Endodermal cell (in vitro differentiated cells): ENCODE data around the gene CPAMD8. TPM values are rescaled to one million over a fixed set of nuclear protein-coding genes. Genes with fewer than 3 reads are reported as not detected.

ENCODE experiments used
- DNase-seq: peaks from one replicate; pipeline ENCODE4 v3.0.0-alpha.2; 2017
- H3K27ac ChIP-seq: 2 replicates; pipeline ENCODE4 v1.5.1; 2013; ENCODE audit warnings: mild to moderate bottlenecking, low read depth, low read length, moderate library complexity
- H3K27me3 ChIP-seq: 2 replicates; pipeline ENCODE4 v1.6.1; 2013; ENCODE audit warnings: mild to moderate bottlenecking, low read length, moderate library complexity; ENCODE audit not compliant: insufficient read depth, control insufficient read depth, poor library complexity, severe bottlenecking
- H3K36me3 ChIP-seq: 2 replicates; pipeline ENCODE4 v1.7.0; 2013; ENCODE audit warnings: mild to moderate bottlenecking, low read length, moderate library complexity; ENCODE audit not compliant: control insufficient read depth, insufficient read depth
- H3K4me1 ChIP-seq: one replicate; pipeline ENCODE4 v1.7.0; 2013; ENCODE audit warnings: low read length; ENCODE audit not compliant: control insufficient read depth, insufficient read depth
- H3K4me3 ChIP-seq: 2 replicates; pipeline ENCODE4 v1.5.1; 2013; ENCODE audit warnings: mild to moderate bottlenecking, low read length, moderate library complexity
- H3K9ac ChIP-seq: 2 replicates; pipeline ENCODE4 v1.6.1; 2013; ENCODE audit warnings: mild to moderate bottlenecking, low read length, moderate library complexity; ENCODE audit not compliant: poor library complexity, severe bottlenecking; ENCODE audit errors: extremely low read depth
- H3K9me3 ChIP-seq: 2 replicates; pipeline ENCODE4 v1.6.1; 2013; ENCODE audit warnings: mild to moderate bottlenecking, low read length, moderate library complexity; ENCODE audit not compliant: control insufficient read depth
- H3K27ac Mint-ChIP-seq: 2 replicates; pipeline ENCODE4 v1.8.0; 2020; ENCODE audit warnings: mixed read lengths
- H3K27me3 Mint-ChIP-seq: 2 replicates; pipeline ENCODE4 v1.8.0; 2021; ENCODE audit warnings: mild to moderate bottlenecking, mixed read lengths; ENCODE audit not compliant: insufficient read depth
- H3K36me3 Mint-ChIP-seq: 2 replicates; pipeline ENCODE4 v1.8.0; 2020; ENCODE audit warnings: low read depth, mixed read lengths
- H3K4me1 Mint-ChIP-seq: 2 replicates; pipeline ENCODE4 v1.8.0; 2020; ENCODE audit warnings: mixed read lengths
- H3K4me3 Mint-ChIP-seq: 2 replicates; pipeline ENCODE4 v1.8.0; 2020; ENCODE audit warnings: mild to moderate bottlenecking, moderate library complexity, mixed read lengths
- H3K9me3 Mint-ChIP-seq: 2 replicates; pipeline ENCODE4 v1.8.0; 2020; ENCODE audit warnings: mild to moderate bottlenecking, mixed read lengths
- WGBS, 2 experiments: methylation state at CpG; one replicate each; pipeline versions ENCODE4 v1.1.5 to v1.1.7; 2013; ENCODE audit warnings: missing lambda C conversion rate in 2 of 2, mixed read lengths in 1 of 2; ENCODE audit not compliant: insufficient coverage in 1 of 2, insufficient read length in 1 of 2; 5-methylcytosine and 5-hydroxymethylcytosine counted together
- total RNA-seq, 2 donors: library from RNA; stranded (reverse); fragmentation: NEBNext Ultra II Directional in 1 of 2; extraction: Animal tissue kit (Norgen Biotek cat#: 25700) in 1 of 2; gene quantifications; 2 replicates in 1 of 2; 3 replicates in 1 of 2; pipeline ENCODE4 v1.2.1, GENCODE V29; 2021
- TF ChIP-seq, protein P1 (sequence below): fragments of 200-600 bp; sonication (generic); conservative IDR thresholded peaks from 2 replicates; pipeline ENCODE4 v1.5.0; 2021; ENCODE audit warnings: antibody characterized with exemption, mild to moderate bottlenecking

CPAMD8 gene
- total RNA-seq, 2 donors from 2014 or later = 19.7 to 22.9 TPM

DNA sequence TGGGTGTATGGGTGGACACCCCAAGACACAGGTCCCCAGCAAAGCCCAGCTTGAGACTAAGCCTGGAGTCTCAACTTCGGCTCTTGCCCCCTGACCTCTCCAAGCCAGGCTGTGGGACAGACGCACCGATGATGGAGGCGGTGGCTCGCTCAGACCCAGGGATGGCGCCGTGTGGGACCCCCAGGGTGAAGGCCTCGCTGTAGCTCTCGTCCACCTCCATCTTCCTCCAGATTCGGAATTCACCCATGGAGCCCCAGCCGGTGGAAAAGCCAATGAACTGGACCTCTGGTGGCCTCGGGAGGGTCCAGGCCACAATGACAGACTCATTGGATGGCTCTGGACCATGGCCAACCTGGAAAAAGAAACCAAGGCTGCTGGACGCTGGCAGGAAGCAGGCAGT, 98.7 kb downstream of the CPAMD8 start:
- WGBS, 2 experiments = 93 to 98% methylated on average over 12 to 13 of the region's 13 CpGs
- TF ChIP-seq, protein P1, sequence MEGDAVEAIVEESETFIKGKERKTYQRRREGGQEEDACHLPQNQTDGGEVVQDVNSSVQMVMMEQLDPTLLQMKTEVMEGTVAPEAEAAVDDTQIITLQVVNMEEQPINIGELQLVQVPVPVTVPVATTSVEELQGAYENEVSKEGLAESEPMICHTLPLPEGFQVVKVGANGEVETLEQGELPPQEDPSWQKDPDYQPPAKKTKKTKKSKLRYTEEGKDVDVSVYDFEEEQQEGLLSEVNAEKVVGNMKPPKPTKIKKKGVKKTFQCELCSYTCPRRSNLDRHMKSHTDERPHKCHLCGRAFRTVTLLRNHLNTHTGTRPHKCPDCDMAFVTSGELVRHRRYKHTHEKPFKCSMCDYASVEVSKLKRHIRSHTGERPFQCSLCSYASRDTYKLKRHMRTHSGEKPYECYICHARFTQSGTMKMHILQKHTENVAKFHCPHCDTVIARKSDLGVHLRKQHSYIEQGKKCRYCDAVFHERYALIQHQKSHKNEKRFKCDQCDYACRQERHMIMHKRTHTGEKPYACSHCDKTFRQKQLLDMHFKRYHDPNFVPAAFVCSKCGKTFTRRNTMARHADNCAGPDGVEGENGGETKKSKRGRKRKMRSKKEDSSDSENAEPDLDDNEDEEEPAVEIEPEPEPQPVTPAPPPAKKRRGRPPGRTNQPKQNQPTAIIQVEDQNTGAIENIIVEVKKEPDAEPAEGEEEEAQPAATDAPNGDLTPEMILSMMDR = no peak
- H3K9me3 ChIP-seq = no peaks in the 10 kb centered on the region
- peaks cover 14% of the 10 kb centered on the region for H3K9me3 Mint-ChIP-seq
- peaks cover 4% of the 10 kb centered on the region for H3K36me3 Mint-ChIP-seq
- no peaks in the 10 kb centered on the region for H3K27me3 Mint-ChIP-seq
- H3K4me1 ChIP-seq = no peaks in the 10 kb centered on the region
- no peaks in the 10 kb centered on the region for H3K4me1 Mint-ChIP-seq
- no peaks in the 10 kb centered on the region for H3K36me3 ChIP-seq
- H3K9ac ChIP-seq = no peak overlapping the region
- H3K27ac ChIP-seq = no peak overlapping the region
- no peak overlapping the region for H3K4me3 ChIP-seq
- no peak overlapping the region for H3K4me3 Mint-ChIP-seq
- no peak overlapping the region for H3K27ac Mint-ChIP-seq
- H3K27me3 ChIP-seq = no peaks in the 10 kb centered on the region
- DNase-seq = no peak

DNA sequence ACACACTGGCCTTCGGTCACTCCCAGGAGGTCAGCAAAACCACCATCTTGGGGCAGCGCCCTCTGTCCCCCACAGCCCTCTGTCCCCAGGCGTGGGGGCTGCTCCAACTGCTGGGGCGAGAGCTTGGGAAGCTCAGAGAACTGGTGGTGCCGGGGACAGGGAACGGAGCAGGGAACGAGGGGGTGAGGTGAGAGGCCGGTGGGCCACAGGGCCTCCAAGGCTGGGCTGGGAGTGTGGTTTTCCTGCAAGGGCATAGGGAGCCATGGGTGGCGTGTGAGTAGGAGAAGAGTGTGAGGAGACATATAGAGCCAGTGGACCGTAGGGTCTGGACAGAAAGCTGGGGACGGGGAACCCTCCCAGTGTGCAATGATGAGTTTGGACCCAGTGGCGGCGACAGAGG, 103.7 kb downstream of the CPAMD8 start:
- peaks cover 14% of the 10 kb centered on the region for H3K36me3 Mint-ChIP-seq
- 91 to 94% methylated on average over 13 of the region's 13 CpGs for WGBS, 2 experiments

DNA sequence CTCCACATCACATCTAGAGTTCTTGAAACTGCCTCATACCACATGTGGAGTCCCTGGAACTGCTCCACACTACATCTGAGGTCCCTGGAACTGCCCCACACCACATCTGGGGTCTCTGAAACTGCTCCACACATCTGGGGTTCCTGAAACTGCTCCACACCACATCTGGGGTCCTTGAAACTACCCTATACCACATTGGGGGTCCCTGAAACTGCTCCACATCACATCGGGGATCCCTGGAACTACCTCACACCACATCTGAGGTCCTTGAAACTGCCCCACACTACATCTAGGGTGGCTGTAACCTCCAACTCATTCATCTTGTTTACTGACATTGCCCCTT, 104.0 kb downstream of the CPAMD8 start:
- Histone ChIP-seq H3K27ac (no peak overlapping the region), H3K9me3 (no peaks in the 10 kb centered on the region), H3K4me1 (no peaks in the 10 kb centered on the region), H3K9ac (no peak overlapping the region), H3K4me3 (no peak overlapping the region), H3K36me3 (no peaks in the 10 kb centered on the region), H3K27me3 (no peaks in the 10 kb centered on the region)
- peaks cover 27% of the 10 kb centered on the region for H3K9me3 Mint-ChIP-seq
- TF ChIP-seq, protein P1 = no peak
- WGBS, 2 experiments = 85 to 100% methylated on average over 1 of the region's 1 CpG
- no peak overlapping the region for H3K27ac Mint-ChIP-seq
- DNase-seq = no peak
- no peaks in the 10 kb centered on the region for H3K4me1 Mint-ChIP-seq
- H3K4me3 Mint-ChIP-seq = no peak overlapping the region
- no peaks in the 10 kb centered on the region for H3K27me3 Mint-ChIP-seq
- peaks cover 14% of the 10 kb centered on the region for H3K36me3 Mint-ChIP-seq

More for the DNA sequence above, 103.7 kb downstream of the CPAMD8 start:
- TF ChIP-seq, protein P1 = no peak
- Histone ChIP-seq H3K27ac (no peak overlapping the region), H3K36me3 (no peaks in the 10 kb centered on the region), H3K9ac (no peak overlapping the region), H3K27me3 (no peaks in the 10 kb centered on the region), H3K4me1 (no peaks in the 10 kb centered on the region), H3K9me3 (no peaks in the 10 kb centered on the region), H3K4me3 (no peak overlapping the region)
- no peak overlapping the region for H3K27ac Mint-ChIP-seq
- no peak overlapping the region for H3K4me3 Mint-ChIP-seq
- DNase-seq = no peak
- H3K27me3 Mint-ChIP-seq = no peaks in the 10 kb centered on the region
- H3K4me1 Mint-ChIP-seq = no peaks in the 10 kb centered on the region
- H3K9me3 Mint-ChIP-seq = peaks cover 27% of the 10 kb centered on the region
